ENCODE results near the gene C17orf107.
A peak's percentile ranks its signal among the peaks of the same experiment; 100 is the strongest.
"Not testable (repeated sequence)": the region's sequence is repeated elsewhere in the genome, so short reads cannot be mapped to it uniquely, and the experiment has no call there.

Gene C17orf107

DNA sequence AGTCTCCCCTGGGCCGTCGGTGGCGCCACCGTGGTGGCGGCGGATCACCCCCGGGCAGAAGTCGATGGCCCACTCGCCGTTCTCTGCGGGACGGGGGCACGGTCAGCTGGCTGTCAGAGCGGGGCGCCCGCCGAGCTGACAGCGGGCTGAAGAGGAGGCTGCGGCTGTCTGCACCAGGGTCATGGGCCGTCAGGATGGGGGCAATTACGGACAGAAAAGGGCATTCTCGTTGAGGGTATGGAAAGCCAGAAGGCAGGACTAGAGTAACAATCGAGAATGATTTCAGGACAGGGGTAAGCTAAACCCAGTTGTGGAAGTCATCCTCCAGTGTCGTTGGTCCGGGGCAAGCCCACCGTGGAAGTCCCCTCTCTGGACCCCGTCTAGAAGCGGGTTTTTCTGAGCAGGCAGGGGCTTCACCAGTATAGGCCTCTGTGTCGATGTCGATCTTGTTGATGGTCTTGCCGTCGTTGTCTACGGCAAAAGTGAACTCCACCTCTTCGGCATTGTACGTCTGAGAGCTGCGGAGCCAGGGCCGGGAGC, 1.8 kb downstream of the C17orf107 start:
- DNase-seq, result no peak

DNA sequence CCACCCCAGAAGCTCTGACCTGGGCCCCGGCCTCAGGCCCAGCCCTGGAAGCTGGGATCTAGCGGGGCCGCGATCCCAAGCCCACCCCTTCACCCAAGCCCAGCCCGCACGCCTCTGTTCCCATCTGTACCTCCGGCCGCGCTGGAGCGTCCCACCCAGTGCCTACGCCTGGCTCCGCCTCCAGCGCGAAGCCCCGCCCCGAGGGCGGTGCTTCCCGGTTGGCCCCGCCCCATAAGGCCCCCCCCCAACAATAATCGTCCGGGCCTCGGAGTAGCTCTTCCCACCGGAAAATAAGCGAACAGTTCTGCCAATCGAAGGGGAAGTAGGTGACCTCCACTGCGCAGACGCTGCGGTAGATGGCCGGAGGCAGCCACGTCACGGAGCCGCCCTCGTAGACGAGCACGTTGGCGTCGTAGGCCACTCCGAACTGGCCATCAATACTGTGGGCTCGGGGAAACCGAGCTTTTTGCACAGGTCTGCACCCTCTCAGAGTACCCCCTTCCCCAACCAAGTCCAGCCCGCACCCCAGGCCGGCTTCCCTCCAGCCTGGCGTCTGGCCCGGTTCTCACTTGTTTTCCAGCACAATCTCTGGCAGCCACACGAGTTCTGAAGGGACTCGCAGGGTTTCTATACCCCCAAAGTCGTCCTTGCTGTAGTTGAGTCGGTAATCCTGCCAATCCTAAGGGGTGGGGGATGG, 2.5 kb downstream of the C17orf107 start:
- DNase-seq, result no peak

DNA sequence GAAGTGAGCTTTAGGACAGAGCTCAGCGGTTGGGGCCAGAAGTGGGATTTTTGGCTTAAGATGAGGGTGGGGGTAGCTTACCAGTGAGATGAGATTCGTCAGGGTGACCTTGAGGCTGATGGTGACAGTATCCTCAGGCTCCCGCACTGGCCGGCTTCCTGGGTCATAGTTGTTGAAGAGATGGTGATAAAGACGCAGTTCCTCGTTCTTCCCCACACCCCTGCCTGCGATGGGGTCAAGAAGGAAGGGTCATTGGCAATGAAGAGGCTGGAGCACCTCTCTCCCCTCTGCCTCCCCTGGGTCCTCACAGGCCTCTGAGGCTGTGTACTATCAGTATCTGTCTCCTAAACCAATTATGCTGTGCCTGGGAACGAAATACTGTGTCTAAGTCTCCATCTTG, 3.2 kb downstream of the C17orf107 start:
- DNase-seq, result no peak

DNA sequence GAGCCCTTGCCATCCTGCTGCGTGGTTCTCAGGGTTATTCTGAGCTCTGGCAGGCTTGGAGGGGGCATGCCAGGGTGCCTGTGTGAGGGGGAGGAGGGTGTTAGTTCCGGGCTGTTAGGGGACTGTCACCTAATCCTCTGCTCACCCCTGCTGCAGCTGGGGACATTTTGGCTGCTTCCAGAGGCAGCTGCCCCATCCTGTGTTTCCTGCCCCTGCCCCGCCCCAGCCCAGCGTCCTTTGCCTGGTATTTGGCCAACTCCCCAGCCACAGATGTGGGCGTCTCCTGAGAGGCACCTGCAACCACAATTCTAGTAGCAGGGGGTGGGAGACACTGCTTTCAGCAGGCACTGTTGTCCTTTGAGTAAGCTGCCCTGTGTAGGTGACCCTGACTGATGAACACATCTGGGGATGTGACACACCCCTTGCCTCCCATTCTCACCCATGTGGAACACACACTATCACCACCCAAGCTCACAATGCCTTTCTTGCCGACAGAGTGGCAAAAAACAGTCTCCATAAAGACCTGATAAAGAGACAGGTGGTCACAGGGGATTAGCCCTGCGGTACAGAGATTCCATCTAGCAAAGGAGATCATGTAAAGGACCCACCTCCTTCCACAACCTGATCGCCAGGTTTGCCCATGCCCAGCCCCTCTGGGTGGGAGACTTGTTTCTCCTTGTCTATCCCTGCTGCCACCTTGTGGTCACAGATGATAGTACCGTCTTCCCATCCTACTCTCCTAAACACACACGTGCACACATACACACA, 3.9 kb downstream of the C17orf107 start, which contains the start of gene CHRNE:
TSS of gene CHRNE (minus strand) at position 48 of the 768 bp plus-strand sequence. CDS start at position 13, 35 bp downstream.
- DNase-seq, result peak; percentile 84

- DNase-seq, result not testable (repeated sequence)
Measured at GRCh38 chr17:4906642-4907041, 7.3 kb downstream of the C17orf107 start.

GRCh38 chr17:4908301-4908700, 9.0 kb downstream of the C17orf107 start:
- DNase-seq, result no peak

GRCh38 chr17:4908711-4909496, 9.6 kb downstream of the C17orf107 start:
- DNase-seq, result peak; percentile 68

DNA sequence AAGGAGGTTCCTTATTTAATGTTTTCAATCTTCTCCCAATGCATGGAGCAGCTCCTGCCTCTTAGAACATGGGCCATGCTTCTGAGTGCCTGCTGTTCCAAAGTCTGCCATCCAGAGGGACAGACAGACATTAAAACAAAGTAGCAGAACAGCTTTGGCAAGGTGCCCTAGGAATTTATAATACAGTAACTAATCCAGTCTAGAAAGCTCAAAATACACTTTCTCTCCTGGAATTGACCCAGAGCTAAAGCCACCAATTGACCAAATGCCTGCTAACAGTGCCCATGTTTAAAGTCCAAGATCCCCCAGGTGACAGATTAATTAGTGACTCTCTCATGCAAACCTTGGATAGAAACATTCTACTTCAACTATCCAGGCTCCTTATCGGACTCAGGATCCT, 14.7 kb downstream of the C17orf107 start:
- no peak for DNase-seq

DNA sequence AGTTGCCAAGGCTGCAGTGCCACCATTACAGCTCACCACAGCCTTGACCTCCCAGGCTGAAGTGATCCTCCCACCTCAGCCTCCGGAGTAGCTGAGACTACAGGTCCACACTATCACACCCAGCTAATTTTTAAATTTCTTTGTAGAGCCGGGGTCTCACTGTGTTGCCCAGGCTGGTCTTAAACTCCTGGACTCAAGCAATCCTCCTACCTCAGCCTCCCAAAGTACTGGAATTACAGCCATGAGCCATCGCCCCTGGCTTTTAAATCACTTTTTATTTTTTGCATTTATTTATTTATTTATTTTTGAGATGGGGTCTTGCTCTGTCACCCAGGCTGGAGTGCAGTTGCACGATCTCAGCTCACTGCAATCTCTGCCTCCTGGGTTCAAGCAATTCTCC, 15.2 kb downstream of the C17orf107 start:
- not testable (repeated sequence) for DNase-seq

DNA sequence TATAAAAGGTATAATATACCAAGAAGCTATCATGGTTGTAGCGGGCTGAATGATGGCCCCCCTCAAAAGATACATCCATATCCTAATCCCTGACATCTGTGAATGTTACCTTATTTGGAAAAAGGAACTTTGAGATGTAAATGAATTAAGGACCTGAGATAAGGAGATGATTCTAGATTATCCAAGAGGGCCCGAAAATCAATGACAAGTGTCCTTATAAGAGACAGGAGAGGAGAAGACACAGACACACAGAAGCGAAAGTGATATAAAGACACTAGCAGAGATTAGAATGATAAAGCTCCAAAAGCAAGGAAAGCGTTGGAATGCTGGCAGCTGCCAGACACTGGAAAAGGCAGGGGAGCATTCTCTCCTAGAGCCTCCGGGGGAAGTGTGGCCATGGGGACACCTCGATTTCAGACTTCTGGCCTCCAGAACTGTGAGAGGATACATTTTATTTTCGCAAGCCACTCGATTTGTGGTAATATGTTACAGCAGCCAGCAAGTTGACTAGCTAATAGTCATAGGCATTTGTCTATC, 20.2 kb downstream of the C17orf107 start:
- no peak for DNase-seq

DNA sequence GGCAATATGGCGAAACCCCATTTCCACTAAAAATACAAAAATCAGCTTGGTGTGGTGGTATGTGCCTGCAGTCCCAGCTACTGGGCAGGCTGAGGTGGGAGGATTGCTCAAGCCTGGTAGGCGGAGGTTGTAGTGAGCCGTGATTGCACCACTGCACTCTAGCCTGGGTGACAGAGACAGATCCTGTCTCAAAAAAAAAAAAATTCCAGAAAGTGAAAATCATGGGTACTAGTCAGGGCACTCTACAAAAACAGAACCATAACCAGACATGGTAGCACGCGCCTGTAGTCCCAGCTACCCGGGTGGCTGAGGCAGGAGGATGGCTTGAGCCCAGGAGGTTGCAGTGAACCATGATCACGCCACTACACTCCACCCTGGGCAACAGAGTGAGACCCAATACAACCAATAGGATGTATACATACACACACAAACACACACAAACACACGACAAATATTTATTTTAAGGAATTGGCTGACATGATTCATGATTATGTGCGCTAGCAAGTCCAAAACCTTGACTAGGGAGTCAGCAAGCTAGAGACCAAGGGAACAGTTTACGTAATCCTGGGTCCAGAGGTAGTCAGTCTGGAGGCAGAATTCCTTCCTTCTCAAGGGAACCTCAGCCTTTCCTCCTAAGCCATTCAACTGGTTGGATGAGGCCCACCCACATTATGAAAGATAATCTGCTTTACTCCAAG, 21.2 kb downstream of the C17orf107 start:
- no peak for DNase-seq

- no peak for DNase-seq
Measured at GRCh38 chr17:4921320-4921719, 22.0 kb downstream of the C17orf107 start.

DNA sequence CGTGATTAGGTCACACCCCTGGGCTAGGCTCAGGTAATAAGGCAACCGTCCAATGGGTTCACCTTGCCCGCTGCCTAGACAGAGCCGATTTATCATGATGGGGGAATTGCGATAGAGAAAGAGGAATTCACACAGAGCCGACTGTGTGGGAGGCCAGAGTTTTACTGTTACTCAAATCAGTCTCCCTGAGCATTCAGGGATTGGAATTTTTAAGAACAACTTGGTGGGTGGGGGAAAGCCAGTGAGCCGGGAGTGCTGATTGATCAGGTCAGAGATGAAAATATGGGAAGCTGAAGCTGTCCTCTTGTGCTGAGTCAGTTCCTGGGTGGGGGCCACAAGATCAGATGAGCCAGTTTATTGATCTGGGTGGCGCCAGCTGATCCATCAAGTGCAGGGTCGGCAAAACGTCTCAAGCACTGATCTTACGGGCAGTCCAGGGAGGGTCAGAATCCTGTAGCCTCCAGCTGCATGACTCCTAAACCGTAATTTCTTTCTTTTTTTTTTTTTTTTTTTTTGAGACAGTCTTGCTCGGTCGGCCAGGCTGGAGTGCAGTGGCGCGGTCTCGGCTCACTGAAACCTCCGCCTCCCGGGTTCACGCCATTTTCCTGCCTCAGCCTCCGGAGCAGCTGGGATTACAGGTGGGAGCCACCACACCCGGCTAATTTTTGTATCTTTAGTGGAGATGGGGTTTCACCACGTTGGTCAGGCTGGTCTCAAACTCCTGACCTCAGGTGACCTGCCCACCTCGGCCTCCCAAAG, 27.4 kb downstream of the C17orf107 start:
- DNase-seq, result not testable (repeated sequence)

DNA sequence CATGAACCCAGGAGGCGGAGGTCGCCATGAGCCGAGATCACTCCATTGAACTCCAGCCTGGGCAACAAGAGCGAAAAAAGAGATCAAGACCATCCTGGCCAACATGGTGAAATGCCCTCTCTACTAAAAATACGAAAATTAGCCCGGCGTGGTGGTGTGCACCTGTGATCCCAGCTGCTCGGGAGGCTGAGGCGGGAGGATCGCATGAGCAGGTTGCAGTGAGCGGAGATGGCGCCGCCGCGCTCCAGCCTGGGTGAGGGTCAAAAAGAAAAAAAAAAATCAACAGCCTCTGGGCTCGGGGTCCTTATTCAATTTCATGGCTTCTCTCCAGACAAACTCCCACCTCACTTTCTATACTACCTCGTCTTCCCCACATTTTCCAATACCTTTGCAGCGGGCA, 29.5 kb downstream of the C17orf107 start:
- no peak for DNase-seq

DNA sequence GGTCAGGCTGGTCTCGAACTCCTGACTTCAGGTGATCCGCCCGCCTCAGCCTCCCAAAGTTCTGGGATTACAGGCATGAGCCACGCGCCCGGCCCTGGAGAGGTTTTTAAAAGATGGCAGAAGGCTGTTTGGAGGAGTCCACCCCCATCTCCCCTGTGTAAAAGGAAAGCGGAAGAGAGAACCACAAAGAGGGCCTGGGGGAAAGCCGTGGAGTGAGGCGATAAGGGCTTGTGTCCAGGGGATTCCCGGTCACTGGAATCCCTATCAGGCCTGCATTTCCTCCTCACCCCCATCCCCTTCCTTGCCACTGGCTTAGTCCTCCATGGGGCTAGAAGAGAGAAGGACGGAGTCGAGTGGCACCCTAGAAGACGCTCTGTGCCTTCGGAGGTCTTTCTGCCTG, 32.6 kb downstream of the C17orf107 start, which contains the start of gene GP1BA:
TSS of gene GP1BA (plus strand) at position 315 of the 400 bp plus-strand sequence. CDS start 328 bp downstream, outside the sequence.
- DNase-seq, result no peak

- no peak for DNase-seq
Measured at GRCh38 chr17:4932756-4933155, 33.4 kb downstream of the C17orf107 start.

DNA sequence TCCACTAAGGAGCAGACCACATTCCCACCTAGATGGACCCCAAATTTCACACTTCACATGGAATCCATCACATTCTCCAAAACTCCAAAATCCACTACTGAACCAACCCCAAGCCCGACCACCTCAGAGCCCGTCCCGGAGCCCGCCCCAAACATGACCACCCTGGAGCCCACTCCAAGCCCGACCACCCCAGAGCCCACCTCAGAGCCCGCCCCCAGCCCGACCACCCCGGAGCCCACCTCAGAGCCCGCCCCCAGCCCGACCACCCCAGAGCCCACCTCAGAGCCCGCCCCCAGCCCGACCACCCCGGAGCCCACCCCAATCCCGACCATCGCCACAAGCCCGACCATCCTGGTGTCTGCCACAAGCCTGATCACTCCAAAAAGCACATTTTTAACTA, 34.3 kb downstream of the C17orf107 start:
- no peak for DNase-seq

DNA sequence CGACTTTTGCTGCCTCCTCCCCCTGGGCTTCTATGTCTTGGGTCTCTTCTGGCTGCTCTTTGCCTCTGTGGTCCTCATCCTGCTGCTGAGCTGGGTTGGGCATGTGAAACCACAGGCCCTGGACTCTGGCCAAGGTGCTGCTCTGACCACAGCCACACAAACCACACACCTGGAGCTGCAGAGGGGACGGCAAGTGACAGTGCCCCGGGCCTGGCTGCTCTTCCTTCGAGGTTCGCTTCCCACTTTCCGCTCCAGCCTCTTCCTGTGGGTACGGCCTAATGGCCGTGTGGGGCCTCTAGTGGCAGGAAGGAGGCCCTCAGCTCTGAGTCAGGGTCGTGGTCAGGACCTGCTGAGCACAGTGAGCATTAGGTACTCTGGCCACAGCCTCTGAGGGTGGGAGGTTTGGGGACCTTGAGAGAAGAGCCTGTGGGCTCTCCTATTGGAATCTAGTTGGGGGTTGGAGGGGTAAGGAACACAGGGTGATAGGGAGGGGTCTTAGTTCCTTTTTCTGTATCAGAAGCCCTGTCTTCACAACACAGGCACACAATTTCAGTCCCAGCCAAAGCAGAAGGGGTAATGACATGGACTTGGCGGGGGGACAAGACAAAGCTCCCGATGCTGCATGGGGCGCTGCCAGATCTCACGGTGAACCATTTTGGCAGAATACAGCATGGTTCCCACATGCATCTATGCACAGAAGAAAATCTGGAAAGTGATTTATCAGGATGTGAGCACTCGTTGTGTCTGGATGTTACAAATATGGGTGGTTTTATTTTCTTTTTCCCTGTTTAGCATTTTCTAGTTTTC, 35.0 kb downstream of the C17orf107 start:
- DNase-seq, result no peak

GRCh38 chr17:4935650-4936049, 36.3 kb downstream of the C17orf107 start:
- no peak for DNase-seq

- DNase-seq, result no peak
Measured at GRCh38 chr17:4936436-4936835, 37.1 kb downstream of the C17orf107 start.
